ENCODE data around the gene METTL25B. TPM values are rescaled to one million over a fixed set of nuclear protein-coding genes. Genes with fewer than 3 reads are reported as not detected.

Gene METTL25B
- total and polyA plus RNA-seq, 10 of the 15 experiments (the other 5 are each of a cell fraction or from before 2014, with no cell fraction given): 5.9 to 25.2 (median 13.5) TPM

DNA sequence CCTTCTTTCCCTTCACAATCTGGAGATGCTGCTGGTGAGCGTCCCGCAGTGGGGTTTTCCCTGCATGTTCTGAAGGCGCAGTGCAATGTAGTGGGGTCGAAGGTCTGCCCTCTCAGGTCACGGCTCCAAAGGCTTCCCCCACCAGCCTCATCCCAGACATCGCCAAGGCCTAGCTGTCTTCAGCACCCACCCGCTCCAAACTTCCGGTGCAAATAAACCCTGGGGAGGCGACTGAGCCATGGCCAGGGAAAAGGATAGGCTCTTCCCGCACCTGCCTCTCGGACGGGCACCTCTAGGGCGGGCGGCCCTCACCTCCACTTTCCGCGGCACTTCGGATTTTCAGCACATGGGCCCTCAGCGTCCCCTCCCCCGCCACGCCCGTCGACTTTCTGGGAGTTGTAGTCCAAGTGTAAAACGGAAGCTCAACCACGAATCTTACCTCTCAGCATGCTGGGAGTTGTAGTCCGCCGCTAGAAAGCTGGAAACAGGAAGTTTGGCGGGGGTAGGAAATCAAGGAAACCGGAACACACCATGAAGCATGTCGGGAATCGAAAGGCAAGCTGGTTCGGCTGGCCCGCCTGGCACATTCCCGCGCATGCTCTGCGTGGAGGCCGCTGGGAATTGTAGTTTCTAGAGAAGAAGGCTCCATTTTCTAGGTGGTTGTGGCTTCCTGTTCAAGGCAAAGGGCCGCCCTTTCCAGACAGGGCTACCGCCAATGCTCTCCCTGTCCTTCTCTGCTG, 12.6 kb downstream of the METTL25B start, which contains the start of gene MRPL24:
TSS of gene MRPL24 (minus strand) at position 348 of the 740 bp plus-strand sequence. CDS start 2,384 bp downstream, outside the sequence.
- Histone ChIP-seq H3K9me3 (replicated peaks; ENCODE audit: control insufficient read depth, insufficient read depth, low read length) (no peaks in the 10 kb centered on the region), H3K79me2 (ENCODE audit: control insufficient read depth, insufficient read depth, low read length) (peaks cover 29% of the 10 kb centered on the region), H3K36me3 (ENCODE audit: control insufficient read depth in 2 of 2, insufficient read depth in 2 of 2, low read length in 1 of 2) (peaks cover 23 to 36% of the 10 kb centered on the region in 2 experiments), H3K9ac (ENCODE audit: control insufficient read depth, insufficient read depth, low read length) (peak within 1 kb of the TSS; percentile 64), H2AFZ (ENCODE audit: control insufficient read depth, low read depth, low read length) (peak within 1 kb of the TSS; percentile 85), H3K27me3 (replicated peaks in 1 of 2; ENCODE audit: control insufficient read depth in 2 of 2, insufficient read depth in 2 of 2, low read length in 1 of 2) (no peaks in the 10 kb centered on the region), H3K4me1 (ENCODE audit: control insufficient read depth, insufficient read depth, low read length) (peaks cover 5% of the 10 kb centered on the region), H3K4me3 (peak within 1 kb of the TSS; percentile 68), H3K4me2 (ENCODE audit: control insufficient read depth, insufficient read depth) (peak within 1 kb of the TSS; percentile 68), H4K20me1 (ENCODE audit: control insufficient read depth, insufficient read depth) (no peaks in the 10 kb centered on the region), H3K27ac (ENCODE audit: control insufficient read depth, insufficient read depth) (peak within 1 kb of the TSS; percentile 76)
- in situ Hi-C loops (cut with MboI) (no loop called here), intact Hi-C loops (cut with micrococcal nuclease; ENCODE audit: unreplicated experiment) (loop anchor here (1.0 to 10.0 kb wide), 4 partner anchors 8 to 236 kb away; partner anchors contain the start of genes ISG20L2, MEF2D, METTL25B and PRCC)
- ChIA-PET SMC1A (ENCODE audit: uncharacterized antibody, unreplicated experiment) (interaction anchor here (0.6 to 5.0 kb wide), 8 partner anchors 14 to 120 kb away, joined by 3 to 57 read pairs (median 4); partner anchors contain the start of genes ISG20L2, METTL25B, NTRK1 and PRCC), POLR2A (interaction anchor here (0.6 to 5.4 kb wide), 8 partner anchors 10 to 403 kb away, joined by 3 to 75 read pairs (median 8); partner anchors contain the start of genes CCT3, HDGF, ISG20L2 and METTL25B), RAD21 (ENCODE audit: unreplicated experiment) (interaction anchor here (0.7 to 2.7 kb wide), 13 partner anchors 10 to 119 kb away, joined by 3 to 49 read pairs (median 6); partner anchors contain the start of genes HDGF, ISG20L2, METTL25B and PRCC), CTCF (interaction anchor here (0.8 to 3.7 kb wide), 12 partner anchors 10 to 141 kb away, joined by 3 to 56 read pairs (median 7); partner anchors contain the start of genes HDGF, ISG20L2, METTL25B and PRCC)
- no TSS peak for BruUV-seq (replicated peaks)
- 2% methylated on average over 38 of the region's 38 CpGs for WGBS (ENCODE audit: insufficient coverage, insufficient replicate concordance, low lambda C conversion rate, missing lambda C conversion rate)
- ATAC-seq (peak; percentile 93), FAIRE-seq (peak; percentile 100), DNase-seq (ENCODE audit: low read depth, low spot score) (peak; percentile 99)
- no peak for TF ChIP-seq HDAC6 (IDR thresholded peaks at IDR 0.05; ENCODE audit: unreplicated experiment)
- no peak for TF ChIP-seq BMI1 (IDR thresholded peaks at IDR 0.05; ENCODE audit: borderline replicate concordance)
- TF ChIP-seq TBL1XR1 (IDR thresholded peaks at IDR 0.05; ENCODE audit: low read depth, low read length): peak; percentile 70; the same call in 1 of the 2 replicates
- peak; percentile 93; the same call in 1 of the 2 replicates for TF ChIP-seq POLR2AphosphoS2 (IDR thresholded peaks at IDR 0.05; ENCODE audit: low read depth, low read length)
- TF ChIP-seq LARP7 (IDR thresholded peaks at IDR 0.05): peak; percentile 63; the same call in 1 of the 2 replicates
- no peak; the same call in 1 of the 2 replicates for TF ChIP-seq HDGF (IDR thresholded peaks at IDR 0.05)
- no peak for TF ChIP-seq CEBPB (IDR thresholded peaks at IDR 0.05; ENCODE audit: borderline replicate concordance in 1 of 2, low read depth in 2 of 2, low read length in 2 of 2)
- TF ChIP-seq, protein P1, sequence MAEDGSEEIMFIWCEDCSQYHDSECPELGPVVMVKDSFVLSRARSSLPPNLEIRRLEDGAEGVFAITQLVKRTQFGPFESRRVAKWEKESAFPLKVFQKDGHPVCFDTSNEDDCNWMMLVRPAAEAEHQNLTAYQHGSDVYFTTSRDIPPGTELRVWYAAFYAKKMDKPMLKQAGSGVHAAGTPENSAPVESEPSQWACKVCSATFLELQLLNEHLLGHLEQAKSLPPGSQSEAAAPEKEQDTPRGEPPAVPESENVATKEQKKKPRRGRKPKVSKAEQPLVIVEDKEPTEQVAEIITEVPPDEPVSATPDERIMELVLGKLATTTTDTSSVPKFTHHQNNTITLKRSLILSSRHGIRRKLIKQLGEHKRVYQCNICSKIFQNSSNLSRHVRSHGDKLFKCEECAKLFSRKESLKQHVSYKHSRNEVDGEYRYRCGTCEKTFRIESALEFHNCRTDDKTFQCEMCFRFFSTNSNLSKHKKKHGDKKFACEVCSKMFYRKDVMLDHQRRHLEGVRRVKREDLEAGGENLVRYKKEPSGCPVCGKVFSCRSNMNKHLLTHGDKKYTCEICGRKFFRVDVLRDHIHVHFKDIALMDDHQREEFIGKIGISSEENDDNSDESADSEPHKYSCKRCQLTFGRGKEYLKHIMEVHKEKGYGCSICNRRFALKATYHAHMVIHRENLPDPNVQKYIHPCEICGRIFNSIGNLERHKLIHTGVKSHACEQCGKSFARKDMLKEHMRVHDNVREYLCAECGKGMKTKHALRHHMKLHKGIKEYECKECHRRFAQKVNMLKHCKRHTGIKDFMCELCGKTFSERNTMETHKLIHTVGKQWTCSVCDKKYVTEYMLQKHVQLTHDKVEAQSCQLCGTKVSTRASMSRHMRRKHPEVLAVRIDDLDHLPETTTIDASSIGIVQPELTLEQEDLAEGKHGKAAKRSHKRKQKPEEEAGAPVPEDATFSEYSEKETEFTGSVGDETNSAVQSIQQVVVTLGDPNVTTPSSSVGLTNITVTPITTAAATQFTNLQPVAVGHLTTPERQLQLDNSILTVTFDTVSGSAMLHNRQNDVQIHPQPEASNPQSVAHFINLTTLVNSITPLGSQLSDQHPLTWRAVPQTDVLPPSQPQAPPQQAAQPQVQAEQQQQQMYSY (CRISPR knock-in tag; IDR thresholded peaks at IDR 0.05): no peak
- no peak for TF ChIP-seq GABPA (IDR thresholded peaks at IDR 0.05; ENCODE audit: low read depth)
- peak; percentile 64; the same call in 1 of the 2 replicates for TF ChIP-seq MEF2A (IDR thresholded peaks at IDR 0.05; ENCODE audit: insufficient read depth, low read depth, low read length)
- TF ChIP-seq RFX5 (IDR thresholded peaks at IDR 0.05; ENCODE audit: low read depth, low read length): peak; percentile 34; the same call in 1 of the 2 replicates
- peak; percentile 94 for TF ChIP-seq SREBF1 (IDR thresholded peaks at IDR 0.05; ENCODE audit: low read length)
- TF ChIP-seq, protein P2, sequence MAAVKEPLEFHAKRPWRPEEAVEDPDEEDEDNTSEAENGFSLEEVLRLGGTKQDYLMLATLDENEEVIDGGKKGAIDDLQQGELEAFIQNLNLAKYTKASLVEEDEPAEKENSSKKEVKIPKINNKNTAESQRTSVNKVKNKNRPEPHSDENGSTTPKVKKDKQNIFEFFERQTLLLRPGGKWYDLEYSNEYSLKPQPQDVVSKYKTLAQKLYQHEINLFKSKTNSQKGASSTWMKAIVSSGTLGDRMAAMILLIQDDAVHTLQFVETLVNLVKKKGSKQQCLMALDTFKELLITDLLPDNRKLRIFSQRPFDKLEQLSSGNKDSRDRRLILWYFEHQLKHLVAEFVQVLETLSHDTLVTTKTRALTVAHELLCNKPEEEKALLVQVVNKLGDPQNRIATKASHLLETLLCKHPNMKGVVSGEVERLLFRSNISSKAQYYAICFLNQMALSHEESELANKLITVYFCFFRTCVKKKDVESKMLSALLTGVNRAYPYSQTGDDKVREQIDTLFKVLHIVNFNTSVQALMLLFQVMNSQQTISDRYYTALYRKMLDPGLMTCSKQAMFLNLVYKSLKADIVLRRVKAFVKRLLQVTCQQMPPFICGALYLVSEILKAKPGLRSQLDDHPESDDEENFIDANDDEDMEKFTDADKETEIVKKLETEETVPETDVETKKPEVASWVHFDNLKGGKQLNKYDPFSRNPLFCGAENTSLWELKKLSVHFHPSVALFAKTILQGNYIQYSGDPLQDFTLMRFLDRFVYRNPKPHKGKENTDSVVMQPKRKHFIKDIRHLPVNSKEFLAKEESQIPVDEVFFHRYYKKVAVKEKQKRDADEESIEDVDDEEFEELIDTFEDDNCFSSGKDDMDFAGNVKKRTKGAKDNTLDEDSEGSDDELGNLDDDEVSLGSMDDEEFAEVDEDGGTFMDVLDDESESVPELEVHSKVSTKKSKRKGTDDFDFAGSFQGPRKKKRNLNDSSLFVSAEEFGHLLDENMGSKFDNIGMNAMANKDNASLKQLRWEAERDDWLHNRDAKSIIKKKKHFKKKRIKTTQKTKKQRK (IDR thresholded peaks at IDR 0.05; ENCODE audit: low read depth, low read length): no peak

All from GM12878 (cell line).